Measurements from ENCODE around the gene PIP4K2A. TPM values are rescaled to one million over a fixed set of nuclear protein-coding genes. Genes with fewer than 3 reads are reported as not detected.
A peak's percentile ranks its signal among the peaks of the same experiment; 100 is the strongest.
"Not testable (repeated sequence)": the region's sequence is repeated elsewhere in the genome, so short reads cannot be mapped to it uniquely, and the experiment has no call there.

The PIP4K2A gene
- total and polyA plus RNA-seq, 5 donors: 10.1 to 31.7 (median 22.6) TPM

DNA sequence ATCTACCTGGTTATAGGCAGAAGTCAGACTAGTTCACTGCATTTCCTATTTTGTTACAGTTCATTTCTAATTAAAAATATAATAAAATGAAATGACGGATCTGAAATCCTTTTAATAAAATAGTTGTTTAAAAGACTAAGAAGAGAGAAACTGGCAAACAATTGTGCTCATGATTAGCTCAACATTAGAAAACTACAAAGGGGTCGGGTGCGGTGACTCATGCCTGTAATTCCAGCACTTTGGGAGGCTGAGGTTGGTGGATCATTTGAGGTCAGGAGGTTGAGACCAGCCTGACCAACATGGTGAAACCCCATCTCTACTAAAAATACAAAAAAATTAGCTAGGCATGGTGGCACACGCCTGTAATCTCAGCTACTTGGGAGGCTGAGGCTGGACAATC lies 27.3 kb upstream of the PIP4K2A start:
- H3K27me3 ChIP-seq (ENCODE audit: control insufficient read depth, insufficient read depth); intact Hi-C loops (cut with DNase I); H3K4me3 ChIP-seq (ENCODE audit: low read length); ATAC-seq; DNase-seq; H3K9me3 ChIP-seq (ENCODE audit: control insufficient read depth, low read length); H3K27ac ChIP-seq (ENCODE audit: low read length); H3K4me1 ChIP-seq (ENCODE audit: control insufficient read depth, insufficient read depth, low read length): not testable (repeated sequence)
- 92% methylated on average over 4 of the region's 4 CpGs for WGBS

DNA sequence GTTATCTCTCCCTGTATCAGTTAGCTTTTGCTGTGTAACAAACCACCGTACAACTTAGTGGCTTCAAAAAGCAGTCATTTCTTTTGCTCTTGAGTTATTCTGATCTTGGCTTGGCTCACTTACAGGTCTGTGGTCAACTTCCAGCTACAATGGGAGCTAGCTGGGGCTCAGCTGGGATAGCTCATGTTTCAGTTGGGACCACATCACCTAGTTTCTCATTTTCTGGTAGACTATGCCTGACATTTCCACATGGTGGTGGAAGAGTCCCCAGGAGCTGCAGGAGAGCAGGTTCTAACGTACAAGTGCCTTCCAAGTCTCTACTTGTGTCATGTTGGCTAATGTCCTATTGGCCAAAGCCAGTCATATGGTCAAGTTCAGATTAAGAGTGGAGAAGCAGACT lies 25.8 kb upstream of the PIP4K2A start:
- Histone ChIP-seq H3K4me1 (ENCODE audit: control insufficient read depth, insufficient read depth, low read length) (no peaks in the 10 kb centered on the region), H3K27me3 (ENCODE audit: control insufficient read depth, insufficient read depth) (no peaks in the 10 kb centered on the region), H3K9me3 (ENCODE audit: control insufficient read depth, low read length) (no peaks in the 10 kb centered on the region), H3K27ac (ENCODE audit: low read length) (no peak overlapping the region), H3K4me3 (ENCODE audit: low read length) (no peak overlapping the region)
- DNase-seq: no peak
- no peak for ATAC-seq
- 79% methylated on average over 2 of the region's 2 CpGs for WGBS
- intact Hi-C loops (cut with DNase I): no loop called here

DNA sequence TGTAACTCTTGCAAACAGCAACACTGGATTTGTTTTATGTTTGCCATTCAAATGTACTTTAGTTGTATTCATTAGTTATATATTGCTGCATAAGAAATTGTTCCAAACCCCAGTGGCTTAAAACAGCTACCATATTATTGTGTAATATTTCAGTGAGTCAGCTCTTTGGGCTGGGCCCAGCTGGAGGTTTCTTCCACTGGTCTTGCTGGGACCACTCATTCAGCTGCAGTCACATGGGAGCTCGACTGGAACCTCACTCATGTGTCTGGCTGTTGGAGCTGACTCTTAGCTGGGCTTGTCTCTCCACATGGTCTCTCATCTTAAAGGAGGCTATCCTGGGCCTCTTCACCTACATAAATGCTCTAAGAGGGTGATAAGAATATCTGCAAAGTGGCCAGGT lies 23.2 kb upstream of the PIP4K2A start:
- DNase-seq (peak; percentile 64 to 79 (median 68)), ATAC-seq (peak; percentile 61)
- intact Hi-C loops (cut with DNase I): no loop called here
- no peaks in the 10 kb centered on the region for H3K9me3 ChIP-seq (ENCODE audit: control insufficient read depth, low read length)
- 64% methylated on average over 1 of the region's 1 CpG for WGBS
- H3K4me1 ChIP-seq (ENCODE audit: control insufficient read depth, insufficient read depth, low read length): no peaks in the 10 kb centered on the region
- no peak overlapping the region for H3K27ac ChIP-seq (ENCODE audit: low read length)
- no peak overlapping the region for H3K4me3 ChIP-seq (ENCODE audit: low read length)
- no peaks in the 10 kb centered on the region for H3K27me3 ChIP-seq (ENCODE audit: control insufficient read depth, insufficient read depth)

DNA sequence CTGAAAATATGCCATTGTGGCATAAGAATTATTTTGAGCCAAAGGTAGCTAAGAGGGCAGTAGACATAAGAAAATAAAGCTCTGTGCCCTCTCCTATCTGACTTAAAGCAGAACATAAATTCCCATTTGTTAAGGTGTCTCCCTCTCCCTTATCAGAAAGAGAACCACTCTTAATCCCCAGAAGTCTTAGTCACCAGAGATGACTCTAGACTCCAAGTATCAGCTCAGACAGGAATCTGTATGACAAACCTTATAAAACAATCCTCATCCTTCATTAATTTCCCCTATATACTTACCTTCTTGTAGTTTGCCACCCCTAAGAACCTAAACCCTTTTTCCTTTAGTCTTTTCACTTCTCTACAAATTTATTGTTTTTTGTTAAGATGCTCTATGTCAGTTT lies 21.8 kb upstream of the PIP4K2A start:
- Histone ChIP-seq H3K4me3 (ENCODE audit: low read length) (no peak overlapping the region), H3K4me1 (ENCODE audit: control insufficient read depth, insufficient read depth, low read length) (no peaks in the 10 kb centered on the region), H3K27me3 (ENCODE audit: control insufficient read depth, insufficient read depth) (no peaks in the 10 kb centered on the region), H3K27ac (ENCODE audit: low read length) (no peak overlapping the region), H3K9me3 (ENCODE audit: control insufficient read depth, low read length) (no peaks in the 10 kb centered on the region)
- ATAC-seq (no peak), DNase-seq (no peak)
- intact Hi-C loops (cut with DNase I): no loop called here

DNA sequence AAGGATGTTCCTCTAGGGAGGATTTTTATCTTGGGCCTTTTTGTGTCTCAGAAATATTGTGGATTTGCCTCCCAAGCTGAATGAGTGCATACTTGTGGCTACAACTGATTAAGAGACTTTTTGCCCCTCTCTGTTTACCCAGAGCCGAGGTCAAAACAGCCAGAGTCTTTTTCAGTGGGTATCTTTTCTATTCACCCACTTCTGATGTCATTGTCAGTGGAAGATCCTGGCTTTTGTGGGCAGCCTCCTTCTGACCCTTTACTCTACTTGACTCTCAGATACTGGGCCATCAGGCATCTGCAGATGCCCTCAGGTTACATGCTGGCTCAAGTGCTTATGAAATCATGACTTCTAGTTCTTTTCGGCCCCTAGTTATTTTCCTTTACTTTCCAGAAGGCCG lies 19.6 kb upstream of the PIP4K2A start:
- H3K27me3 ChIP-seq (ENCODE audit: control insufficient read depth, insufficient read depth): no peaks in the 10 kb centered on the region
- DNase-seq: no peak
- no peak overlapping the region for H3K4me3 ChIP-seq (ENCODE audit: low read length)

DNA sequence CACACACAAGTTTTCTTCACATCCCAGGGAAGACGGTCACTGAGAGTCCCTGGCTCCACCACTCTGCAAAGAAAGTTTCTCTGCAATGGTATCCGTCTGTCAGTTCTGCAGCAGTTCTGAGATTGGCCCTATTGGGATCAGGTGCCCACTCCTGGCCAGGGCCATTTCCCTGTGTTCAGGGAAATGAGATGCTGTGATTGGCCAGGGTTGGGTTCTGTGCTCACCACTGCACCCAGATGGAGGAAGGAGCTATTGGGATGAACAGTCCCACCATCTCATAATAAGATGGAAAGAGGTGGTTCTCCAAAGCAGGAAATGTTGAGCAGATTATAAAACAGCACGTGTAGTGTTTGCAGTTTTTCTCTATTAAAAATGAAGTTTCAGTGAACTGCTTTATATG lies 13.3 kb upstream of the PIP4K2A start:
- Histone ChIP-seq H3K27ac (ENCODE audit: low read length) (no peak overlapping the region), H3K4me1 (ENCODE audit: control insufficient read depth, insufficient read depth, low read length) (no peaks in the 10 kb centered on the region), H3K27me3 (ENCODE audit: control insufficient read depth, insufficient read depth) (no peaks in the 10 kb centered on the region), H3K9me3 (ENCODE audit: control insufficient read depth, low read length) (no peaks in the 10 kb centered on the region), H3K4me3 (ENCODE audit: low read length) (no peak overlapping the region)
- no peak for ATAC-seq
- WGBS: 72% methylated on average over 3 of the region's 3 CpGs
- intact Hi-C loops (cut with DNase I): no loop called here
- DNase-seq: no peak

More for the DNA sequence above, 19.6 kb upstream of the PIP4K2A start:
- Histone ChIP-seq H3K27ac (ENCODE audit: low read length) (no peak overlapping the region), H3K4me1 (ENCODE audit: control insufficient read depth, insufficient read depth, low read length) (no peaks in the 10 kb centered on the region), H3K9me3 (ENCODE audit: control insufficient read depth, low read length) (no peaks in the 10 kb centered on the region)
- intact Hi-C loops (cut with DNase I): no loop called here
- ATAC-seq: no peak
- WGBS: 87% methylated on average over 3 of the region's 3 CpGs

DNA sequence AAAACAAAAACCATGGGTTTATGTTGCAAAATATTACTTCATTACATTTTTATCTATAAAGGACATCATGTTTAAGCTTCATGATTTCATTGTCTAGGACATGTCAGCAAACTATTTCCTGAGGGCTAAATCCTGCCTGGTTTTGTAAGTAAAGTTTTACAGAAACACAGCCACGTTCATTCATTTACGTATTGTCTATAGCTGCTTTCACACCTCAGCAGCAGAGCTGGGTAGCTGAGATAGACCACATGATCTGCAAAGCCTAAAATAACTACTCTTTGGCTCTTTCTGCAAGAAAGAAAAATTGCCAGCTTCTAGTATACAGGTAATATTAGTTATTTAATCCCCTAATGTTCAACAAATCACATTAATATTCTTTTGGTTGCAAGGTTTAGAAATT lies 12.7 kb upstream of the PIP4K2A start:
- ATAC-seq (no peak), DNase-seq (no peak)
- intact Hi-C loops (cut with DNase I): no loop called here
- no peak overlapping the region for H3K4me3 ChIP-seq (ENCODE audit: low read length)
- no peaks in the 10 kb centered on the region for H3K4me1 ChIP-seq (ENCODE audit: control insufficient read depth, insufficient read depth, low read length)
- H3K27ac ChIP-seq (ENCODE audit: low read length): no peak overlapping the region
- WGBS: 36% methylated on average over 2 of the region's 2 CpGs
- H3K9me3 ChIP-seq (ENCODE audit: control insufficient read depth, low read length): no peaks in the 10 kb centered on the region
- no peaks in the 10 kb centered on the region for H3K27me3 ChIP-seq (ENCODE audit: control insufficient read depth, insufficient read depth)

DNA sequence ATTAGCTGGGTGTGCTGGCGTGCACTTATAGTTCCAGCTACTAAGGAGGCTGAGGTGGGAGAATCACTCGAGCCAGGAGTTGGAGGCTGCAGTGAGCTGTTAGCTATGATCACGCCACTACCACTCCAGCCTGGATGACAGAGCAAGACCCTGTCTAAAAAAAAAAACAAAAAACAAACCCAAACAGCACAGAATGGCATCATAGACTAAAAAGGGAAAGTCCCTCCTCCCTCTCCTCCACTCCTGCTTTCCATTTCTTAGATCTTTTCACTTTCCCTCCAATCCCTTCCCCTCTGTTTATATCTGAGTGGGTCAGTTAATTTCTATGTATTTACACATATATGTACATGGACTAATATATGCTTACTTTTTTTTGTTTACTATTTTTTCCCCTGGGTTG lies 10.4 kb upstream of the PIP4K2A start:
- Histone ChIP-seq H3K27ac (ENCODE audit: low read length) (no peak overlapping the region), H3K9me3 (ENCODE audit: control insufficient read depth, low read length) (no peaks in the 10 kb centered on the region), H3K4me1 (ENCODE audit: control insufficient read depth, insufficient read depth, low read length) (no peaks in the 10 kb centered on the region), H3K4me3 (ENCODE audit: low read length) (no peak overlapping the region), H3K27me3 (ENCODE audit: control insufficient read depth, insufficient read depth) (no peaks in the 10 kb centered on the region)
- ATAC-seq: no peak
- intact Hi-C loops (cut with DNase I): no loop called here
- 92% methylated on average over 3 of the region's 3 CpGs for WGBS
- DNase-seq: no peak

DNA sequence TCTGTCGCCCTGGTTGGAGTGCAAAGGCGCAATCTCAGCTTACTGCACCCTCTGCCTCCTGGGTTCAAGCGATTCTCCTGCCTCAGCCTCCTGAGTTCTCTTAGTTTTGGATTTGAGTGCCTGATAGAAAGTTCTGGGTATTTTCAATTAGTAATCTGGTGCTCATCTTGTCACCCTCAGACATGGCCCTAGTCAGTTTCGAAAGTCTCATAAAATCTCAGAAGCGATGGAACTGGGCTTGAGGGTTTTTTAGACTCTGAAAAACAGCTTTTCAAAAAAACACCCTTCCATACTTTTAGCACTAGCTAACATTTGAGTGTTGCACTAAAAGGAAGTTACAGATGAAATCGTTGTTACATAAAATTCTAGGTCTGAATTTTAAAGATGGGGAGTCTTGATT lies 9.4 kb upstream of the PIP4K2A start:
- intact Hi-C loops (cut with DNase I): no loop called here
- H3K4me1 ChIP-seq (ENCODE audit: control insufficient read depth, insufficient read depth, low read length): no peaks in the 10 kb centered on the region
- H3K9me3 ChIP-seq (ENCODE audit: control insufficient read depth, low read length): no peaks in the 10 kb centered on the region
- H3K4me3 ChIP-seq (ENCODE audit: low read length): no peak overlapping the region
- WGBS: 87% methylated on average over 6 of the region's 6 CpGs
- ATAC-seq: no peak
- H3K27me3 ChIP-seq (ENCODE audit: control insufficient read depth, insufficient read depth): no peaks in the 10 kb centered on the region
- H3K27ac ChIP-seq (ENCODE audit: low read length): no peak overlapping the region
- DNase-seq: no peak

DNA sequence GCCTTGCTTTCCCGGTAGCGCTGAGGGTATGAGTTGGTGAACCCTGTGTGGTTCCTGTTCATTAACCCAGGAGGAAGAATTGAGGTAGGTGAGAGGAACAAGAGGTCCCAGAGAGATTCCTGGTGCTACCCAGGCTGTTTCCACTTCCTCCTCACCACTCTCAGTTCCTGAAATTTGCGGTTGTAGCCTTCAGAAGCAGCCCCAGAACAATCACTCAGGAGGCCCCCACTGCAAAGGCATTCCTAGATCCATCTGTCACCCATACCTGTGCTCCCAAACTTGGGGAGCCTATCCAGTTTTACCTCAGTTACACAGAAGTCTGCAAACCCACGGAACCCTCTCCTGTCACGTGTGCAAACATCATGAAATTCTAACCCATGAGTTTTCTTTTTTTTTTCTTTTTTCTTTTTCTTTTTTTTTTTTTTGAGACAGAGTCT lies 9.0 kb upstream of the PIP4K2A start:
- ATAC-seq: peak in 1 of 2 donors; percentile 25
- 77% methylated on average over 5 of the region's 5 CpGs for whole genome bisulfite sequencing
- intact Hi-C loops (cut with DNase I): no loop called here

DNA sequence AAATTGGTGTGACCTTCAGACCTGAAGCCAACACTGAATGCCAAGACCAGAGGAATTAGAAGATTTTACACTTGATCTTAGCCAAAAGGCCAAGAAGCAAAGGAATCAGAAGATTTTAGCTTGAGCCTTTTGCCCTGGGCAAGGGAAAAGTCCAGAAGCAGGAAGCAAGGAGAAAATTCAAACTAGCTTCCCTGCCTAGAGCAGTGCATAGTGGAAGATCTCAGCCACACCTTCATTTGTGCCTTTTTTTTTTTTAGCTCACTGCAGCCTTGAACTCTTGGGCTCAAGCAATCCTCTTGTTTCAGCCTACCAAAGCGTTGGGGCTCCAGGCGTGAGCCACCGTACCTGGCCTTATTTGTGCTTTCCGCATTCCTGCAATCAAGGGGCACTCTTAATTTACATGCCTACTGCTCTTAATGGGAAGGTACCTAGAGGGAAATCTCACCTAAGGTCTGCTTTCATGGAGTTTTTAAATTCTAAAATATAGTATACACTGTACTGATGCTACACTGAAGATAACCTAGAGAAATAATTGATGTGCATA lies 8.3 kb upstream of the PIP4K2A start:
- Histone ChIP-seq H3K4me3 (ENCODE audit: low read length) (no peak overlapping the region), H3K27ac (ENCODE audit: low read length) (no peak overlapping the region), H3K4me1 (ENCODE audit: control insufficient read depth, insufficient read depth, low read length) (no peaks in the 10 kb centered on the region), H3K9me3 (ENCODE audit: control insufficient read depth, low read length) (no peaks in the 10 kb centered on the region), H3K27me3 (ENCODE audit: control insufficient read depth, insufficient read depth) (no peaks in the 10 kb centered on the region)
- DNase-seq: no peak
- intact Hi-C loops (cut with DNase I): no loop called here
- 82% methylated on average over 4 of the region's 4 CpGs for WGBS
- ATAC-seq: no peak

More for the DNA sequence above, 9.0 kb upstream of the PIP4K2A start:
- Histone ChIP-seq H3K27me3 (ENCODE audit: control insufficient read depth, insufficient read depth) (no peaks in the 10 kb centered on the region), H3K4me1 (ENCODE audit: control insufficient read depth, insufficient read depth, low read length) (no peaks in the 10 kb centered on the region), H3K27ac (ENCODE audit: low read length) (no peak overlapping the region), H3K4me3 (ENCODE audit: low read length) (no peak overlapping the region), H3K9me3 (ENCODE audit: control insufficient read depth, low read length) (no peaks in the 10 kb centered on the region)
- DNase-seq: no peak

DNA sequence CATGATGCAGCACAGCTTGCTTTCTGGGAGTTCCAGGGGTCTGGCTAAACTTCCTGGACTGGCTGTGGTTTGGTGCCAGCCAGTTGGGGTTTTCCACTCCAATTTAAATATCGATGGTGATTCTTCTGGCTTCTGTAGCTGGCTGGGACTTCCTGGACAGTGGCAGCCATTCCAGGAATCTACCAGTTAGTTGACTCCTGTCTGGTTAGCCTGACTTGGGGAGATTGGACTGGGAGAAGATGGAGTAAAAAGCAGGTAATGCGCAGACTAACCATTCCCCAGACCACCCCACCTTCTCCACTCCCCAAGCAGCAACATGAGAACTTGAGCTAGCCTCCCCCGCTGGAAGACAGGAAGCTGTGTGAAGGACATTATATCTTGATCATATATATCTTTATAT lies 6.3 kb upstream of the PIP4K2A start:
- Histone ChIP-seq H3K27ac (ENCODE audit: low read length) (no peak overlapping the region), H3K9me3 (ENCODE audit: control insufficient read depth, low read length) (no peaks in the 10 kb centered on the region), H3K27me3 (ENCODE audit: control insufficient read depth, insufficient read depth) (no peaks in the 10 kb centered on the region), H3K4me1 (ENCODE audit: control insufficient read depth, insufficient read depth, low read length) (no peaks in the 10 kb centered on the region), H3K4me3 (ENCODE audit: low read length) (no peak overlapping the region)
- WGBS: 81% methylated on average over 3 of the region's 3 CpGs
- no peak for ATAC-seq
- intact Hi-C loops (cut with DNase I): no loop called here
- no peak for DNase-seq

Data from right cardiac atrium (tissue), 5 donors.